ENCODE data around the gene TMEM40. TPM values are rescaled to one million over a fixed set of nuclear protein-coding genes. Genes with fewer than 3 reads are reported as not detected.

The TMEM40 gene, protein sequence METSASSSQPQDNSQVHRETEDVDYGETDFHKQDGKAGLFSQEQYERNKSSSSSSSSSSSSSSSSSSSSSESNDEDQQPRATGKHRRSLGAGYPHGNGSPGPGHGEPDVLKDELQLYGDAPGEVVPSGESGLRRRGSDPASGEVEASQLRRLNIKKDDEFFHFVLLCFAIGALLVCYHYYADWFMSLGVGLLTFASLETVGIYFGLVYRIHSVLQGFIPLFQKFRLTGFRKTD
- polyA plus RNA-seq (2013): 26.1 and 27.0 TPM in 2 replicates

DNA sequence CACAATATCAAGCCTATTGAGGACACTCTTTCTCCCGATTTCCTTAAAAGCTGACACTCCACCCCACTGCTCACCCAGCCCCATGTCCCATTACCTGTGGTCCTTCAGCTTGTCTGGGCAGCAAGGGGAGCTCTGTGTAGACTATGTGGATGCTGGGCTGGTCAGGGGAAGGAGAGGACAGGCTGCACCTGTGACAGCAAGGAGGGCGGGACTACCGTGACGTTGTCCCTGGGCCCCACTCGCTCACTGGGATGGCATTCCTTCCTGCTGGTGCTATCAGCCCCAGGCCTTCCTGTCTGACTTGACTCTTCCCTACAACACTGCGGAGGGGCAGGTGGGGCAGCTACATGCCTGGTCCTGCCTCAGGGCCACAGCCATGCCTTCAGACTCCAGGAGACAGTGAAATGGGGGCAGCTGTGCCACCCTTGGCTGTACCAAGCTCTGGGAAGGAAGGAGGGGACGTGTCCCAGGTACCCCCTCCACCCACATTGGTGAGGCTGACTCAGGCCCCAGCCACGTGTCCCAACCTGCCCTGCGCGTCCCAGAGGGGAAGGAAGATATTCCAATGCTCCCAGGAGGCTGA, at the start of gene TMEM40:
Gene TMEM40 (minus strand): TSS at position 163 of the 583 bp plus-strand sequence. CDS start 9,427 bp downstream, outside the sequence.
- no peaks in the 10 kb centered on the region for H3K36me3 ChIP-seq (ENCODE audit: control insufficient read depth in 1 of 2, insufficient read depth in 2 of 2, low read length in 2 of 2)
- H3K4ac ChIP-seq (ENCODE audit: low read depth, low read length): peak within 1 kb of the TSS; percentile 19
- WGBS (ENCODE audit: extremely low coverage, insufficient coverage, insufficient read length): no CpG with 5 or more reads among the region's 10 CpGs

DNA sequence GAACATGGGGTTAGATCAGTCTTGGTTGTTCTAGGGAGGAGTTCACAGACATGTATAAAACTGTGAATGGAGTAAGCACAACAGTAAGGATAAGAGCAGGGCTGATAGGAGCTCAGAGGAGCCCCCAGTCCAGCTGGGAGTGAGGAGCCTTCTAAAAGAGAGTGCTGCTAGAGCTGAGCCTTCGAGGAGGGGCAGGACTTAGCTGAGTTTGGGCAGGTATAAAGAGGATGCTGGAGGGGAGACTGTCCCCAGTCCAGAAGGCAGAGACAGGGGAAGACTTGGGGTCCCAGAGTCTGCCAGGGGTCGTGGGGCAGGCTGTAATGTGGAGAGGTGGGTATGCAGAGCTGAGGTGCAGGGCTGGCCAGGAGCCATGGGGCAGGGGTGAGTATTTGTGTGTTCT, 49.5 kb upstream of the TMEM40 start:
- peaks cover 3% of the 10 kb centered on the region for H3K79me2 ChIP-seq (ENCODE audit: control insufficient read depth, insufficient read depth, low read length, poor library complexity)
- H3K4me2 ChIP-seq (ENCODE audit: low read length): no peak overlapping the region
- no peak overlapping the region for H2BK12ac ChIP-seq (ENCODE audit: low read length)
- no peak overlapping the region for H4K12ac ChIP-seq (ENCODE audit: low read depth, low read length)
- no peak overlapping the region for H4K91ac ChIP-seq (ENCODE audit: low read depth, low read length)
- no peaks in the 10 kb centered on the region for H3K27me3 ChIP-seq (ENCODE audit: insufficient read depth, low read length)
- H3K4me1 ChIP-seq (ENCODE audit: control insufficient read depth in 1 of 2, insufficient read depth in 2 of 2, low read length in 2 of 2): peaks cover 0 to 4% of the 10 kb centered on the region in 2 experiments
- no peak overlapping the region for H2BK120ac ChIP-seq (ENCODE audit: insufficient read depth, low read length, poor library complexity)
- no peak overlapping the region for H3K27ac ChIP-seq (ENCODE audit: low read depth, low read length)
- H4K8ac ChIP-seq (ENCODE audit: low read depth, low read length): no peak overlapping the region
- H3K9me3 ChIP-seq (ENCODE audit: insufficient read depth, low read depth, low read length): no peaks in the 10 kb centered on the region
- H3K23ac ChIP-seq (ENCODE audit: low read length): no peak overlapping the region
- H3K4ac ChIP-seq (ENCODE audit: low read depth, low read length): no peak overlapping the region
- no peak overlapping the region for H3K18ac ChIP-seq (ENCODE audit: low read length)
- no peak overlapping the region for H3K14ac ChIP-seq (ENCODE audit: low read length)
- H3K4me3 ChIP-seq (ENCODE audit: low read depth, low read length): no peak overlapping the region
- WGBS (ENCODE audit: extremely low coverage, insufficient coverage, insufficient read length): no CpG with 5 or more reads among the region's 2 CpGs
- H3K79me1 ChIP-seq (ENCODE audit: low read length): peaks cover 3% of the 10 kb centered on the region
- H2BK5ac ChIP-seq (ENCODE audit: low read depth, low read length, poor library complexity): no peak overlapping the region
- no peak overlapping the region for H3K9ac ChIP-seq (ENCODE audit: low read length)
- no peak for DNase-seq
- H2AFZ ChIP-seq (ENCODE audit: insufficient read depth, low read length, poor library complexity): no peak overlapping the region
- H3K36me3 ChIP-seq (ENCODE audit: control insufficient read depth in 1 of 2, insufficient read depth in 2 of 2, low read length in 2 of 2): no peaks in the 10 kb centered on the region
- H2AK5ac ChIP-seq (ENCODE audit: low read length): no peak overlapping the region

More for the DNA sequence above, at the start of gene TMEM40:
- peak within 1 kb of the TSS; percentile 77 for H2BK120ac ChIP-seq (ENCODE audit: insufficient read depth, low read length, poor library complexity)
- peak within 1 kb of the TSS; percentile 19 for H3K4me2 ChIP-seq (ENCODE audit: low read length)
- H3K18ac ChIP-seq (ENCODE audit: low read length): peak within 1 kb of the TSS; percentile 64
- peak within 1 kb of the TSS; percentile 59 for H3K27ac ChIP-seq (ENCODE audit: low read depth, low read length)
- peak within 1 kb of the TSS; percentile 51 for H4K8ac ChIP-seq (ENCODE audit: low read depth, low read length)
- H4K12ac ChIP-seq (ENCODE audit: low read depth, low read length): peak within 1 kb of the TSS; percentile 63
- no peak within 1 kb of the TSS for H3K4me3 ChIP-seq (ENCODE audit: low read depth, low read length)
- peak within 1 kb of the TSS; percentile 82 for H4K91ac ChIP-seq (ENCODE audit: low read depth, low read length)
- peak; percentile 93 to 96 for DNase-seq
- no peaks in the 10 kb centered on the region for H3K27me3 ChIP-seq (ENCODE audit: insufficient read depth, low read length)
- H3K4me1 ChIP-seq (ENCODE audit: control insufficient read depth in 1 of 2, insufficient read depth in 2 of 2, low read length in 2 of 2): peaks cover 27 to 28% of the 10 kb centered on the region in 2 experiments
- H3K79me1 ChIP-seq (ENCODE audit: low read length): peaks cover 17% of the 10 kb centered on the region
- peaks cover 2% of the 10 kb centered on the region for H3K79me2 ChIP-seq (ENCODE audit: control insufficient read depth, insufficient read depth, low read length, poor library complexity)
- peak within 1 kb of the TSS; percentile 31 for H2AFZ ChIP-seq (ENCODE audit: insufficient read depth, low read length, poor library complexity)
- H3K9ac ChIP-seq (ENCODE audit: low read length): no peak within 1 kb of the TSS
- peak within 1 kb of the TSS; percentile 38 for H2AK5ac ChIP-seq (ENCODE audit: low read length)
- peak within 1 kb of the TSS; percentile 59 for H3K14ac ChIP-seq (ENCODE audit: low read length)
- H3K23ac ChIP-seq (ENCODE audit: low read length): no peak within 1 kb of the TSS
- H3K9me3 ChIP-seq (ENCODE audit: insufficient read depth, low read depth, low read length): no peaks in the 10 kb centered on the region
- peak within 1 kb of the TSS; percentile 44 for H2BK5ac ChIP-seq (ENCODE audit: low read depth, low read length, poor library complexity)
- H2BK12ac ChIP-seq (ENCODE audit: low read length): peak within 1 kb of the TSS; percentile 81

DNA sequence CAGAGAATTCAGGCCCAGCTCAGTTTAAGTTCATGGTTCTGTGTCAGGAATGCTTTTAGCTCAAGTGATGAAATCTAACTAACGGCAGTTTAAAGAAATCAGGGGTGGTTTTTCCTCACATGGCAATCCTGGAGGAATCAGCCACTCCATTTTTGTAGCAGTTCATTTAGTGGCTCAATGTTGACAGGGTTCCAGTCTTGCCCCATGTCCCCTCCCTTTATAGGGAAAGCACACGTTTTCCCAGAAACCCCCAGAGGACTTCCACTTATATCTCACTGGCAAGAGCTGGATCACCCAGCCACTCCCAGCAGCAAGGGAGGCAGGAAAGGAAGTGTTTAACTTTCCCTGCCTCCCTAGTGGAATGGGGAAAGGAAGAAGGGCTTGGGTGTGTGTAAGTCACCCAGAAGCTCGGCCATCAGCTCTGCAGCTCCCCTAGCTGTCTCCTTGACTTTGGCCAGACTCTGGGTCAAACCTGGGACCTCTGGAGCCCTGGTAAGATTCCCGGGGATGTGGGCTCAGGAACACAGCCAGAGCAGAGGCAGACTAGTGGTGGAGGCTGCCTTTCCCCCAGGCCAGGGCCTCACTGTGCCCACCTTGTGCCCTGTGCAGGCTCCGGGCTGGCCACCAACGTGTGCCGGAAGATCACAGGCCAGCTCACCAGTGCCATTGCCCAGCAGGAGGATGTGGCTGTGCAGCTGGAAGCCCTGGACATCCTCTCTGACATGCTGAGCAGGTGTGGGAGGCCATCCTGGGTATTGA, 48.7 kb upstream of the TMEM40 start:
- Histone ChIP-seq H3K18ac (ENCODE audit: low read length) (no peak overlapping the region), H2AK5ac (ENCODE audit: low read length) (no peak overlapping the region), H2AFZ (ENCODE audit: insufficient read depth, low read length, poor library complexity) (no peak overlapping the region), H2BK12ac (ENCODE audit: low read length) (no peak overlapping the region), H3K36me3 (ENCODE audit: control insufficient read depth in 1 of 2, insufficient read depth in 2 of 2, low read length in 2 of 2) (no peaks in the 10 kb centered on the region), H3K27ac (ENCODE audit: low read depth, low read length) (no peak overlapping the region), H3K9me3 (ENCODE audit: insufficient read depth, low read depth, low read length) (no peaks in the 10 kb centered on the region), H3K23ac (ENCODE audit: low read length) (no peak overlapping the region), H3K4me3 (ENCODE audit: low read depth, low read length) (no peak overlapping the region), H3K79me2 (ENCODE audit: control insufficient read depth, insufficient read depth, low read length, poor library complexity) (peaks cover 3% of the 10 kb centered on the region), H2BK5ac (ENCODE audit: low read depth, low read length, poor library complexity) (no peak overlapping the region), H3K79me1 (ENCODE audit: low read length) (peaks cover 3% of the 10 kb centered on the region), H3K4me2 (ENCODE audit: low read length) (no peak overlapping the region), H4K8ac (ENCODE audit: low read depth, low read length) (no peak overlapping the region), H3K4me1 (ENCODE audit: control insufficient read depth in 1 of 2, insufficient read depth in 2 of 2, low read length in 2 of 2) (peaks cover 0 to 4% of the 10 kb centered on the region in 2 experiments), H3K14ac (ENCODE audit: low read length) (no peak overlapping the region), H3K9ac (ENCODE audit: low read length) (no peak overlapping the region), H3K4ac (ENCODE audit: low read depth, low read length) (no peak overlapping the region), H4K12ac (ENCODE audit: low read depth, low read length) (no peak overlapping the region), H3K27me3 (ENCODE audit: insufficient read depth, low read length) (no peaks in the 10 kb centered on the region), H4K91ac (ENCODE audit: low read depth, low read length) (no peak overlapping the region), H2BK120ac (ENCODE audit: insufficient read depth, low read length, poor library complexity) (no peak overlapping the region)
- no peak for DNase-seq
- WGBS (ENCODE audit: extremely low coverage, insufficient coverage, insufficient read length): no CpG with 5 or more reads among the region's 7 CpGs

DNA sequence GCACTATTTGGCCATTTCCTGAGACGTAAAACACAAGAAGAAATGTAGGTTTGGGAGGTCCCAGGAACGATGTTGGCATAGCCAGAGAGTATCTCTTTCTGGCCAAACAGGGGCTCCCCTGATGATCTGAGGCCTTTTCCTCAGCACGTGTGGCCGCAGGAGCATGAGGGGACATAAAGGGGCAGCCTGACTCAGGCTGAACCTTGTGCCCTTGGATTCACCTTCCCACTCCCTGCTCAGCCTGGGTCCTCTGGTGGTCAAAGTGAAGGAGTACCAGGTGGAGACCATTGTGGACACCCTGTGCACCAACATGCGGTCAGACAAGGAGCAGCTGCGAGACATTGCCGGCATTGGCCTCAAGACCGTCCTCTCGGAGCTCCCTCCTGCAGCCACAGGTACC, 48.0 kb upstream of the TMEM40 start:
- WGBS (ENCODE audit: extremely low coverage, insufficient coverage, insufficient read length): no CpG with 5 or more reads among the region's 9 CpGs
- Histone ChIP-seq H3K27me3 (ENCODE audit: insufficient read depth, low read length) (no peaks in the 10 kb centered on the region), H3K18ac (ENCODE audit: low read length) (no peak overlapping the region), H2BK120ac (ENCODE audit: insufficient read depth, low read length, poor library complexity) (no peak overlapping the region), H2BK12ac (ENCODE audit: low read length) (no peak overlapping the region), H3K9me3 (ENCODE audit: insufficient read depth, low read depth, low read length) (no peaks in the 10 kb centered on the region), H4K12ac (ENCODE audit: low read depth, low read length) (no peak overlapping the region), H3K4me3 (ENCODE audit: low read depth, low read length) (no peak overlapping the region), H3K14ac (ENCODE audit: low read length) (no peak overlapping the region), H3K4me2 (ENCODE audit: low read length) (no peak overlapping the region), H2AFZ (ENCODE audit: insufficient read depth, low read length, poor library complexity) (no peak overlapping the region), H3K4ac (ENCODE audit: low read depth, low read length) (no peak overlapping the region), H2AK5ac (ENCODE audit: low read length) (no peak overlapping the region), H3K36me3 (ENCODE audit: control insufficient read depth in 1 of 2, insufficient read depth in 2 of 2, low read length in 2 of 2) (no peaks in the 10 kb centered on the region), H4K91ac (ENCODE audit: low read depth, low read length) (no peak overlapping the region), H3K27ac (ENCODE audit: low read depth, low read length) (no peak overlapping the region), H3K4me1 (ENCODE audit: control insufficient read depth in 1 of 2, insufficient read depth in 2 of 2, low read length in 2 of 2) (peaks cover 0 to 4% of the 10 kb centered on the region in 2 experiments), H3K79me2 (ENCODE audit: control insufficient read depth, insufficient read depth, low read length, poor library complexity) (peaks cover 3% of the 10 kb centered on the region), H3K79me1 (ENCODE audit: low read length) (peaks cover 3% of the 10 kb centered on the region), H2BK5ac (ENCODE audit: low read depth, low read length, poor library complexity) (no peak overlapping the region), H3K23ac (ENCODE audit: low read length) (no peak overlapping the region), H3K9ac (ENCODE audit: low read length) (no peak overlapping the region), H4K8ac (ENCODE audit: low read depth, low read length) (no peak overlapping the region)
- DNase-seq: no peak
